Activated naive CD4-positive, alpha-beta T cell (primary cell): ENCODE measurements around the gene FN1.
"Not testable (repeated sequence)": the region's sequence is repeated elsewhere in the genome, so short reads cannot be mapped to it uniquely, and the experiment has no call there.

Experiments used
- DNase-seq, 4 experiments: peaks; one replicate each; lab custom pipeline; 2025; lab: John Stamatoyannopoulos, UW

FN1 gene

GRCh38 chr2:215365184-215365658 lies 70.6 kb downstream of the FN1 start:
- DNase-seq = no peak

GRCh38 chr2:215364157-215365155 lies 71.4 kb downstream of the FN1 start:
- DNase-seq = no peak

- no peak for DNase-seq
These were observed 72.3 kb downstream of the FN1 start for GRCh38 chr2:215363461-215364156.

GRCh38 chr2:215363039-215363438 lies 72.8 kb downstream of the FN1 start:
- DNase-seq = no peak

- no peak for DNase-seq
These were observed 73.3 kb downstream of the FN1 start for GRCh38 chr2:215362562-215362904.

- DNase-seq = no peak
These were observed 73.8 kb downstream of the FN1 start for GRCh38 chr2:215361876-215362561.

- no peak for DNase-seq
These were observed 74.5 kb downstream of the FN1 start for GRCh38 chr2:215361211-215361875.

GRCh38 chr2:215360596-215360995 lies 75.3 kb downstream of the FN1 start:
- no peak for DNase-seq

- not testable (repeated sequence) for DNase-seq
These were observed 75.8 kb downstream of the FN1 start for GRCh38 chr2:215360059-215360458.

- no peak for DNase-seq
These were observed 76.3 kb downstream of the FN1 start for GRCh38 chr2:215359576-215359922.

- no peak for DNase-seq
These were observed 76.8 kb downstream of the FN1 start for GRCh38 chr2:215358891-215359575.

GRCh38 chr2:215358312-215358845 lies 77.5 kb downstream of the FN1 start:
- DNase-seq = no peak

- no peak for DNase-seq
These were observed 78.2 kb downstream of the FN1 start for GRCh38 chr2:215357660-215358059.

GRCh38 chr2:215356948-215357461 lies 78.9 kb downstream of the FN1 start:
- DNase-seq = no peak

GRCh38 chr2:215356334-215356947 lies 79.4 kb downstream of the FN1 start:
- no peak for DNase-seq

GRCh38 chr2:215355801-215356200 lies 80.1 kb downstream of the FN1 start:
- no peak for DNase-seq

GRCh38 chr2:215354771-215355695 lies 80.8 kb downstream of the FN1 start:
- DNase-seq = no peak

GRCh38 chr2:215352602-215353001 lies 83.3 kb downstream of the FN1 start:
- no peak for DNase-seq

- no peak for DNase-seq
These were observed 88.0 kb downstream of the FN1 start for GRCh38 chr2:215347878-215348277.
